Subcutaneous preadipocyte (primary cell): ENCODE data around the gene TSHZ1. TPM values are rescaled to one million over a fixed set of nuclear protein-coding genes. Genes with fewer than 3 reads are reported as not detected.

Experiments used
- total RNA-seq: library from RNA; depleted of rRNA; stranded (reverse); fragments of >200 nt; gene quantifications from 2 replicates; pipeline ENCODE4 v1.2.3, GENCODE V29; 2012

The TSHZ1 gene, protein sequence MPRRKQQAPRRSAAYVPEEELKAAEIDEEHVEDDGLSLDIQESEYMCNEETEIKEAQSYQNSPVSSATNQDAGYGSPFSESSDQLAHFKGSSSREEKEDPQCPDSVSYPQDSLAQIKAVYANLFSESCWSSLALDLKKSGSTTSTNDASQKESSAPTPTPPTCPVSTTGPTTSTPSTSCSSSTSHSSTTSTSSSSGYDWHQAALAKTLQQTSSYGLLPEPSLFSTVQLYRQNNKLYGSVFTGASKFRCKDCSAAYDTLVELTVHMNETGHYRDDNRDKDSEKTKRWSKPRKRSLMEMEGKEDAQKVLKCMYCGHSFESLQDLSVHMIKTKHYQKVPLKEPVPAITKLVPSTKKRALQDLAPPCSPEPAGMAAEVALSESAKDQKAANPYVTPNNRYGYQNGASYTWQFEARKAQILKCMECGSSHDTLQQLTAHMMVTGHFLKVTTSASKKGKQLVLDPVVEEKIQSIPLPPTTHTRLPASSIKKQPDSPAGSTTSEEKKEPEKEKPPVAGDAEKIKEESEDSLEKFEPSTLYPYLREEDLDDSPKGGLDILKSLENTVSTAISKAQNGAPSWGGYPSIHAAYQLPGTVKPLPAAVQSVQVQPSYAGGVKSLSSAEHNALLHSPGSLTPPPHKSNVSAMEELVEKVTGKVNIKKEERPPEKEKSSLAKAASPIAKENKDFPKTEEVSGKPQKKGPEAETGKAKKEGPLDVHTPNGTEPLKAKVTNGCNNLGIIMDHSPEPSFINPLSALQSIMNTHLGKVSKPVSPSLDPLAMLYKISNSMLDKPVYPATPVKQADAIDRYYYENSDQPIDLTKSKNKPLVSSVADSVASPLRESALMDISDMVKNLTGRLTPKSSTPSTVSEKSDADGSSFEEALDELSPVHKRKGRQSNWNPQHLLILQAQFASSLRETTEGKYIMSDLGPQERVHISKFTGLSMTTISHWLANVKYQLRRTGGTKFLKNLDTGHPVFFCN (N-terminal part only)
- total RNA-seq = 8.1 and 10.6 TPM in 2 replicates

GRCh38 chr18:75210274-75211001, at the start of gene TSHZ1:
TSS of gene TSHZ1 (plus strand) at chr18:75210797. CDS start at chr18:75211877, 1,080 bp downstream.

DNA sequence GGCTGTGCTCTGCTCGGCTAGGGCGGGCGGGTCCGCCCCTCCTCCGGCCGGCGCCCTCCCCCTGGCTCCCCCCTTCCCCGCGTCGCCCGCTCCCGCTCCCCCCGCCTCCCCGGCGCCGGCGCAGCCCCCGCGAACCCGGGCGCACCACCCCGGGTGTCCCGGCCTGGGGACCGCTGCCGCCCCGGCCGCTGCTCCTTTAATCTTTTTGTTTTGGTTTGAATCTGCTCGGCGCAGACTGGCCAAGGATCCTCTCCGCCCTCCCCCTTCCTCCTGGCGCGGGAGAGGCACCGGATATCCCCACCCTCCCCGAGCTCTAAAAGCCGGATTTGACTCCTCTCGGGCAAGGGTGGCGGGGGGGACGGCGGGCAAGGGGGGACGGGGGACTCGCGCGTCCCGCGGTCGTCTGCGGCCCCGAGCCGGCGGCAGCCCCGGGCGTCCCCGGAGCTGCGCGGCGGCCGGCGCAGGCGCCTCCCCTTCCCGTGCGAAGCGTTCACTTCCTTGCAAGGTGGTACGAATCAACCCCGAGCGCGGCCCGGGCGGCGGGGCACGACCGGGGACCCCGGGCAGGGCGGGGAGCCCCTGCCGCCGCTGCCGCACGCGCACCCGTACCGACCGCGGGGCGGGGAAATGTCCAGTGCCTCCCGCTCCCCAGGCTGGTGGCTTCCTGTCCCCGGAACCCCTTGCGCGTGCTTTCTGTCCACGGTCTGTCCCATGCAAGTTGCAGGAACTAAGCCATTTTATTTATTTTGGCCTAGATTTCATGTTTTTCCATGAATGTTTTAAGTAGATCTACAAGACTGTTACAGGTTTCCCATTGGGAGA, 1.3 kb upstream of the TSHZ1 start, which contains the start of gene PTGR3:
TSS of gene PTGR3 (minus strand) at position 11 of the 822 bp plus-strand sequence. CDS start 81 bp downstream, outside the sequence.

Other genes starting within 250 kb of the TSHZ1 start
- 16.5 and 18.4 TPM in 2 replicates for gene PTGR3, start 1.7 kb upstream of the TSHZ1 start, total RNA-seq
- not detected in 2 replicates for gene SMIM21, start 216.9 kb downstream of the TSHZ1 start, total RNA-seq